KMS-11 (cell line): Measurements from ENCODE around the gene BMPR2.
"Not testable (repeated sequence)": the region's sequence is repeated elsewhere in the genome, so short reads cannot be mapped to it uniquely, and the experiment has no call there.

Source experiments
- H2AFZ ChIP-seq: fragments of 200-600 bp; sonication (generic); 2 replicates; pipeline ENCODE4 v1.6.1; 2016; ENCODE audit warnings: antibody characterized with exemption, mixed run types, low read depth
- H3K27ac ChIP-seq: fragments of 200-600 bp; sonication (generic); 2 replicates; pipeline ENCODE4 v1.6.1; 2016; ENCODE audit warnings: mild to moderate bottlenecking, mixed run types
- H3K27me3 ChIP-seq: fragments of 200-600 bp; sonication (generic); 2 replicates; pipeline ENCODE4 v1.6.1; 2017; ENCODE audit warnings: mild to moderate bottlenecking, low read depth, mixed run types, moderate library complexity; ENCODE audit not compliant: insufficient read depth
- H3K36me3 ChIP-seq: fragments of 200-600 bp; sonication (generic); 2 replicates; pipeline ENCODE4 v1.6.1; 2017; ENCODE audit warnings: mild to moderate bottlenecking, mixed run types; ENCODE audit not compliant: insufficient read depth
- H3K4me1 ChIP-seq: fragments of 200-600 bp; sonication (generic); 2 replicates; pipeline ENCODE4 v1.6.1; 2016; ENCODE audit warnings: mild to moderate bottlenecking, low read depth, mixed run types; ENCODE audit not compliant: poor library complexity, severe bottlenecking
- H3K4me2 ChIP-seq: fragments of 200-600 bp; sonication (generic); 2 replicates; pipeline ENCODE4 v1.7.0; 2016; ENCODE audit warnings: mild to moderate bottlenecking, mixed run types
- H3K4me3 ChIP-seq: fragments of 200-600 bp; sonication (generic); IDR thresholded peaks from 2 replicates; pipeline ENCODE4 v1.6.1; 2017; ENCODE audit warnings: low read depth, low read length, mixed read lengths; ENCODE audit not compliant: insufficient read depth
- H3K79me2 ChIP-seq: fragments of 200-600 bp; sonication (generic); 2 replicates; pipeline ENCODE4 v1.6.1; 2016; ENCODE audit warnings: low read depth, mixed run types; ENCODE audit not compliant: insufficient read depth
- H3K9ac ChIP-seq: fragments of 200-600 bp; sonication (generic); 2 replicates; pipeline ENCODE4 v1.6.1; 2016; ENCODE audit warnings: mild to moderate bottlenecking, mixed run types
- H4K20me1 ChIP-seq: fragments of 200-600 bp; sonication (generic); 2 replicates; pipeline ENCODE4 v1.6.1; 2016; ENCODE audit warnings: mild to moderate bottlenecking, mixed run types; ENCODE audit not compliant: insufficient read depth
- TF ChIP-seq, protein P1 (sequence below): fragments of 200-600 bp; sonication (generic); conservative IDR thresholded peaks from 2 replicates; pipeline ENCODE4 v1.6.1; 2017; ENCODE audit warnings: low read depth, mild to moderate bottlenecking, antibody characterized with exemption, low read length, moderate library complexity, mixed read lengths

BMPR2 gene

DNA sequence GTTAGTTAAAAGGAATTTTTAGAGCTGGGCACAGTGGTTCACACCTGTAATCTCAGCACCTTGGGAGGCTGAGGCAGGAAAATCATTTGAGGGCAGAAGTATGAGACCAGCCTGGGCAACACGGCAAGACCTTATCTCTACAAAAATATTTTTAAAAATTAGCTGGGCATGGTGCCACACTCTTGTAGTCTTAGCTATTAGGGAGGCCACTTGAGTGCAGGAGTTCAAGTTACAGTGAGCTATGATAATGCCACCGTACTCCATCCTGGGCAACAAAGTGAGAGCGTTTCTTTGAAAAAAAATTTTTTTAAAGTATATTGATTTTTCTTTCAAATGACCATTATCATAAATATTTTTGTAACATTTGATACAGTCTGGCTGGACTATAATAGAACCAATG is 165.0 kb downstream of the BMPR2 start:
- H3K4me3 ChIP-seq, result no peak overlapping the region
- no peak overlapping the region for H2AFZ ChIP-seq
- no peak overlapping the region for H3K9ac ChIP-seq
- H3K79me2 ChIP-seq, result no peaks in the 10 kb centered on the region
- H4K20me1 ChIP-seq, result no peaks in the 10 kb centered on the region
- H3K4me1 ChIP-seq, result peaks cover 7% of the 10 kb centered on the region
- H3K27ac ChIP-seq, result no peak overlapping the region
- TF ChIP-seq, protein P1, sequence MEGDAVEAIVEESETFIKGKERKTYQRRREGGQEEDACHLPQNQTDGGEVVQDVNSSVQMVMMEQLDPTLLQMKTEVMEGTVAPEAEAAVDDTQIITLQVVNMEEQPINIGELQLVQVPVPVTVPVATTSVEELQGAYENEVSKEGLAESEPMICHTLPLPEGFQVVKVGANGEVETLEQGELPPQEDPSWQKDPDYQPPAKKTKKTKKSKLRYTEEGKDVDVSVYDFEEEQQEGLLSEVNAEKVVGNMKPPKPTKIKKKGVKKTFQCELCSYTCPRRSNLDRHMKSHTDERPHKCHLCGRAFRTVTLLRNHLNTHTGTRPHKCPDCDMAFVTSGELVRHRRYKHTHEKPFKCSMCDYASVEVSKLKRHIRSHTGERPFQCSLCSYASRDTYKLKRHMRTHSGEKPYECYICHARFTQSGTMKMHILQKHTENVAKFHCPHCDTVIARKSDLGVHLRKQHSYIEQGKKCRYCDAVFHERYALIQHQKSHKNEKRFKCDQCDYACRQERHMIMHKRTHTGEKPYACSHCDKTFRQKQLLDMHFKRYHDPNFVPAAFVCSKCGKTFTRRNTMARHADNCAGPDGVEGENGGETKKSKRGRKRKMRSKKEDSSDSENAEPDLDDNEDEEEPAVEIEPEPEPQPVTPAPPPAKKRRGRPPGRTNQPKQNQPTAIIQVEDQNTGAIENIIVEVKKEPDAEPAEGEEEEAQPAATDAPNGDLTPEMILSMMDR, result no peak
- no peaks in the 10 kb centered on the region for H3K36me3 ChIP-seq
- H3K4me2 ChIP-seq, result no peak overlapping the region
- no peaks in the 10 kb centered on the region for H3K27me3 ChIP-seq

DNA sequence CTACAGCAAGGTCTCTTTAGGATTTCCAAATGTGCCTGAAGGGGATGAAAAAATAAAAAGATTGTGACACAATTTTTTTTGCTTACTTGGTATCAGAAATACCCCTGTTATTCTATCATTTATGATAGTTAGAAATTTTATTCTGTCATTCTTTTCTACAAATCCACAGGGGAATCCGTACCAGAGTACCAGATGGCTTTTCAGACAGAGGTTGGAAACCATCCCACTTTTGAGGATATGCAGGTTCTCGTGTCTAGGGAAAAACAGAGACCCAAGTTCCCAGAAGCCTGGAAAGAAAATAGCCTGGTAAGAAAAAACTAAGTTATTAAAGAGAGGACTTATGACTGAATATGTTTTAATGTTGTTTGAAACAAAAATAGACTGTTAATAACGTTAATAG is 166.0 kb downstream of the BMPR2 start:
- no peaks in the 10 kb centered on the region for H3K36me3 ChIP-seq
- H4K20me1 ChIP-seq, result no peaks in the 10 kb centered on the region
- H3K4me2 ChIP-seq, result no peak overlapping the region
- no peak overlapping the region for H3K27ac ChIP-seq
- no peak overlapping the region for H3K9ac ChIP-seq
- no peak overlapping the region for H3K4me3 ChIP-seq
- peaks cover 4% of the 10 kb centered on the region for H3K4me1 ChIP-seq
- H2AFZ ChIP-seq, result no peak overlapping the region
- H3K79me2 ChIP-seq, result no peaks in the 10 kb centered on the region
- no peaks in the 10 kb centered on the region for H3K27me3 ChIP-seq
- TF ChIP-seq, protein P1, result no peak

DNA sequence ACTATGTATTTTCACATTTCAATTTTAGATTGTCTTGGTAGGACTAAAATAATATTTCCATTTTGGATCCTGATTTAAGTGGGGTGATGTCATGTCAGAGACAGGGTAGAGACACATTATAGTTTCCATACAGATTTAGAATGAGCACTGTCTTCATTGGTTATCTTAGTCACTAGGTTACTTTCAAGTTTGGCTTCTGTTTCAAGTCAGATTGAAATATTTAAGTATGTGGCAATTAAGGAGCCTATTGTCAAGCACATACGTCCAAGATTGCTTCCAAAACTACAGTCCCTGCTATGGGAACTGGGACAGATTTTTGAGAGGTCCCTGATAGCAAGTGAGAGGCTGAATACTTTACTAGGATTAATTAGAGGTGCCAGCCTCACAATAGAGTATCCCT is 169.4 kb downstream of the BMPR2 start:
- Histone ChIP-seq H3K27me3 (no peaks in the 10 kb centered on the region), H3K9ac (no peak overlapping the region), H2AFZ (no peak overlapping the region), H3K4me3 (no peak overlapping the region), H3K79me2 (no peaks in the 10 kb centered on the region), H3K4me1 (no peaks in the 10 kb centered on the region), H3K27ac (no peak overlapping the region), H3K4me2 (no peak overlapping the region), H3K36me3 (no peaks in the 10 kb centered on the region), H4K20me1 (no peaks in the 10 kb centered on the region)
- TF ChIP-seq, protein P1, result no peak

DNA sequence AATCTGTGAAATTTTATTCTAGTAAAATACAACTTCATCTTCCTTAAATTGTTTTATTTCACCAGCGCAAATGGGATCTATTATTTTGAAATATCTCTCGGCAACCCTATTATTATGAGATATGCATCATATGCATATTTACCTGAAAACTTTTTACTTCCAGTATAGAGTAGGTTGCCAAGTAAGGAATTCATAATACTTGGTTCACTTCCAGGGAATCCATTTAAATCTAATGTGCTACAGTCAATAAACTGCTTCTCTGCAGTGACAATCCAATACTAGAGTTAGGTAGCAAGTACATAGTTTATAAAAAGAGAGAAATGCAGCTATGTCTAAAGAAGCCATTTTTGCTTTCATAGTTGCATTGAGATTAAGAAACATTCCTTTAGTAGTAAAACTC is 169.8 kb downstream of the BMPR2 start:
- TF ChIP-seq, protein P1, result no peak
- Histone ChIP-seq H3K27me3 (no peaks in the 10 kb centered on the region), H4K20me1 (no peaks in the 10 kb centered on the region), H2AFZ (no peak overlapping the region), H3K27ac (no peak overlapping the region), H3K9ac (no peak overlapping the region), H3K79me2 (no peaks in the 10 kb centered on the region), H3K4me1 (no peaks in the 10 kb centered on the region), H3K36me3 (no peaks in the 10 kb centered on the region), H3K4me3 (no peak overlapping the region), H3K4me2 (no peak overlapping the region)

DNA sequence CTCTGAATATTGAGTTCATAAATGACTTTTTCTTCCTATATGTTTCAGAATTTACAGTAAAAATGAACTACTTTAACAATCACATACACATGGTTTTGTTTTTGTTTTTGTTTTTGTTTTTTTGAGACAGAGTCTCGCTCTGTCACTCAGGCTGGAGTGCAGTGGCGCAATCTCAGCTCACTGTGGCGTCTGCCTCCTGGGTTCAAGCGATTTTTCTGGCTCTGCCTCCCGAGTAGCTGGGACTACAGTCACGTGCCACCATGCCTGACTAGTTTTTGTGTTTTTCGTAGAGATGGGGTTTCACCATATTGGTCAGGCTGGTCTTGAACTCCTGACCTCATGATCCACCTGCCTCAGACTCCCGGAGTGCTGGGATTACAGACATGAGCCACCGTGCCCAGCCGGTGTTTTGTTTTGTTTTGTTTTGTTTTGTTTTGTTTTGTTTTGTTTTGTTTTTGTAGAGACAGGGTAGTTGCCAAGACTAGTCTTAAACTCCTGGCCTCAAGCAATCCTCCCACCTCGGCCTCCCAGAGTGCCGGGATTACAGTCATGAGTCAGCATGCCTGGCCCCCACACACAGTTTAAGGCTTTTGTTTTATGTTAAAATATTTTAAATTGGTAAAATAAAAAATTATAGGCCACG is 170.5 kb downstream of the BMPR2 start:
- not testable (repeated sequence) for H3K27ac ChIP-seq, H3K79me2 ChIP-seq, H3K4me2 ChIP-seq, H3K9ac ChIP-seq, H4K20me1 ChIP-seq, H3K36me3 ChIP-seq, H2AFZ ChIP-seq, H3K4me3 ChIP-seq, H3K27me3 ChIP-seq, H3K4me1 ChIP-seq
